Measurements from ENCODE around the gene VRK3. TPM values are rescaled to one million over a fixed set of nuclear protein-coding genes. Genes with fewer than 3 reads are reported as not detected.

Gene VRK3
- total and polyA plus RNA-seq, 2 of the 4 experiments (the other 2 are of a cell fraction), result 28.7 to 35.8 TPM

DNA sequence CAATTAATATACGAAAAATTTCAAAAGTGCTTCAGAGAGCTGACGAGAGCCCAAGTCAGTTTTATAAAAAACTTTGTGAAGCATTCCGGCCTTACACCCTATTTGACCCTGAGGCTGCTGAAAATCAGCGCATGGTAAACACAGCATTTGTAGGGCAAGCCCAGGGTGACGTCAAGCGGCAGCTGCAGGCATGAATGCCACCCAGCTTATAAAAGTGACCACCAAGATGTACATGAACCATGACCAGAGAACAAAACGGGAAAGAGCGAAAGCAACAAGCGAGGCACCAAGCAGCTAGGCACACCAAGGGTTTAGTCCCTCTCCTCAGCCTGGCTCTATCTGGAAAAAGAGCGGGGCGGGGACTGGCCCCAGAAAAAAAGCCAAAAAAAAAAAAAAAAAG lies 70.2 kb downstream of the VRK3 start:
- Histone ChIP-seq H3K4ac (ENCODE audit: low read depth, low read length) (no peak overlapping the region), H4K5ac (ENCODE audit: low read depth, low read length) (no peak overlapping the region), H2BK120ac (ENCODE audit: low read depth, low read length) (no peak overlapping the region), H2AK5ac (ENCODE audit: low read depth, low read length) (no peak overlapping the region), H2BK20ac (ENCODE audit: low read depth, low read length) (no peak overlapping the region), H3K27ac (ENCODE audit: insufficient read depth, low read length) (no peak overlapping the region), H3K9ac (ENCODE audit: low read depth, low read length) (no peak overlapping the region), H3K9me3 (ENCODE audit: control insufficient read depth, insufficient read depth, low read length) (no peaks in the 10 kb centered on the region), H4K20me1 (ENCODE audit: insufficient read depth, low read length) (no peaks in the 10 kb centered on the region), H2BK15ac (ENCODE audit: low read depth, low read length) (no peak overlapping the region), H3K9me1 (ENCODE audit: insufficient read depth, low read length) (no peaks in the 10 kb centered on the region), H3K27me3 (ENCODE audit: control insufficient read depth, insufficient read depth, low read length) (peaks cover 14% of the 10 kb centered on the region), H3K4me1 (ENCODE audit: control insufficient read depth, insufficient read depth, low read length) (no peaks in the 10 kb centered on the region), H3K79me1 (ENCODE audit: low read depth in 1 of 2, low read length in 2 of 2) (no peaks in the 10 kb centered on the region), H3K18ac (ENCODE audit: low read depth, low read length) (no peak overlapping the region), H2AK9ac (replicated peaks; ENCODE audit: low read depth, low read length, poor library complexity) (no peak overlapping the region), H3K36me3 (ENCODE audit: control insufficient read depth, insufficient read depth, low read length) (no peaks in the 10 kb centered on the region), H3K14ac (replicated peaks; ENCODE audit: low read depth, low read length) (no peak overlapping the region), H3K56ac (ENCODE audit: extremely low read depth, insufficient read depth, low read length) (no peak overlapping the region), H2BK5ac (ENCODE audit: low read depth, low read length, poor library complexity, severe bottlenecking) (no peak overlapping the region), H3K4me3 (ENCODE audit: insufficient read depth, low read depth, low read length) (no peak overlapping the region), H2AFZ (replicated peaks; ENCODE audit: low read length, poor library complexity) (peak overlapping the region; percentile 16), H4K91ac (ENCODE audit: insufficient read depth, low read depth, low read length) (no peak overlapping the region), H3K4me2 (ENCODE audit: low read depth, low read length) (0 out of 2 replicates have a peak overlapping the region, but pooled peaks have one; percentile 20), H3K23ac (ENCODE audit: low read depth, low read length) (no peak overlapping the region), H4K8ac (ENCODE audit: low read depth in 2 of 2, low read length in 2 of 2) (no peak overlapping the region)
- no TSS peak for BruUV-seq (replicated peaks)
- dilution Hi-C loops (cut with HindIII; ENCODE audit: low sequenced_read_pairs, unreplicated experiment), result no loop called here
- intact Hi-C loops (cut with micrococcal nuclease), result no loop called here
- no peak for TF ChIP-seq MAFK (IDR thresholded peaks at IDR 0.05; ENCODE audit: low read depth, low read length)
- no peak for TF ChIP-seq MXI1 (IDR thresholded peaks at IDR 0.05; ENCODE audit: borderline replicate concordance, low read depth, low read length)
- no peak for TF ChIP-seq RFX5 (IDR thresholded peaks at IDR 0.05; ENCODE audit: low read depth, low read length)
- TF ChIP-seq FOS (IDR thresholded peaks at IDR 0.05; ENCODE audit: low read depth, low read length), result no peak
- 19% methylated on average over 6 of the region's 11 CpGs; no CpG with 5 or more reads in 1 of the 2 experiments for WGBS, 2 experiments (ENCODE audit: extremely low coverage in 2 of 2, insufficient read length in 1 of 2)
- DNase-seq, result peak; percentile 16
- ChIA-PET CTCF (no interaction called here), POLR2A (ENCODE audit: unreplicated experiment) (no interaction called here)
- in situ Hi-C loops (cut with MboI; ENCODE audit: low sequenced_read_pairs), result no loop called here
- ATAC-seq (ENCODE audit: low read depth), result peak; percentile 62

Data from IMR-90 (cell line).